ENCODE data around the gene DDX3X. TPM values are rescaled to one million over a fixed set of nuclear protein-coding genes. Genes with fewer than 3 reads are reported as not detected.
"Not testable (repeated sequence)": the region's sequence is repeated elsewhere in the genome, so short reads cannot be mapped to it uniquely, and the experiment has no call there.

The DDX3X gene
- total RNA-seq, 2 experiments from 2014 or later = 181 to 227 TPM

- peaks cover 25% of the 10 kb centered on the region for H3K4me1 Mint-ChIP-seq
- ChIA-PET CTCF (interaction anchor here (0.7 to 0.9 kb wide), 2 partner anchors 26 to 56 kb away, joined by 3 to 4 read pairs; no protein-coding TSS in a partner anchor), POLR2A (no interaction called here)
- H3K27ac Mint-ChIP-seq = no peak overlapping the region
- H3K4me3 Mint-ChIP-seq = no peak overlapping the region
- peaks cover 5% of the 10 kb centered on the region for H3K36me3 Mint-ChIP-seq (ENCODE audit: low read depth)
- H3K9me3 Mint-ChIP-seq = no peaks in the 10 kb centered on the region
- no peak for DNase-seq
- H3K27me3 Mint-ChIP-seq = no peaks in the 10 kb centered on the region
Measured at GRCh38 chrX:41386222-41386990, 52.4 kb downstream of the DDX3X start.

- no peaks in the 10 kb centered on the region for H3K9me3 Mint-ChIP-seq
- ChIA-PET POLR2A (no interaction called here), CTCF (no interaction called here)
- peaks cover 14% of the 10 kb centered on the region for H3K4me1 Mint-ChIP-seq
- DNase-seq = no peak
- H3K36me3 Mint-ChIP-seq (ENCODE audit: low read depth) = peaks cover 5% of the 10 kb centered on the region
- no peaks in the 10 kb centered on the region for H3K27me3 Mint-ChIP-seq
- no peak overlapping the region for H3K27ac Mint-ChIP-seq
- no peak overlapping the region for H3K4me3 Mint-ChIP-seq
Measured at GRCh38 chrX:41388543-41388942, 54.6 kb downstream of the DDX3X start.

GRCh38 chrX:41389311-41389888, 55.4 kb downstream of the DDX3X start:
- DNase-seq = no peak
- Mint-ChIP-seq H3K4me1 (peaks cover 9% of the 10 kb centered on the region), H3K4me3 (no peak overlapping the region), H3K9me3 (no peaks in the 10 kb centered on the region), H3K36me3 (ENCODE audit: low read depth) (peaks cover 1% of the 10 kb centered on the region), H3K27me3 (no peaks in the 10 kb centered on the region), H3K27ac (peak overlapping the region; percentile 19)
- POLR2A ChIA-PET = no interaction called here
- CTCF ChIA-PET = interaction anchor here (2.7 kb wide), 1 partner anchor 10 kb away, joined by 9 read pairs; no protein-coding TSS in a partner anchor

- H3K36me3 Mint-ChIP-seq (ENCODE audit: low read depth); DNase-seq; H3K4me3 Mint-ChIP-seq; H3K9me3 Mint-ChIP-seq; POLR2A ChIA-PET; H3K27me3 Mint-ChIP-seq; H3K27ac Mint-ChIP-seq; H3K4me1 Mint-ChIP-seq: not testable (repeated sequence)
- CTCF ChIA-PET = interaction anchor here (2.7 kb wide), 1 partner anchor 12 kb away, joined by 9 read pairs; no protein-coding TSS in a partner anchor
Measured at GRCh38 chrX:41390576-41390975, 56.6 kb downstream of the DDX3X start.

GRCh38 chrX:41391606-41392005, 57.6 kb downstream of the DDX3X start:
- H3K36me3 Mint-ChIP-seq (ENCODE audit: low read depth) = no peaks in the 10 kb centered on the region
- H3K27me3 Mint-ChIP-seq = no peaks in the 10 kb centered on the region
- POLR2A ChIA-PET = no interaction called here
- no peak overlapping the region for H3K27ac Mint-ChIP-seq
- DNase-seq = no peak
- CTCF ChIA-PET = interaction anchor here (1.0 to 2.7 kb wide), 3 partner anchors 13 to 39 kb away, joined by 4 to 9 read pairs (median 6); no protein-coding TSS in a partner anchor
- H3K9me3 Mint-ChIP-seq = no peaks in the 10 kb centered on the region
- no peak overlapping the region for H3K4me3 Mint-ChIP-seq
- H3K4me1 Mint-ChIP-seq = peaks cover 7% of the 10 kb centered on the region

- Mint-ChIP-seq H3K36me3 (ENCODE audit: low read depth) (no peaks in the 10 kb centered on the region), H3K27ac (no peak overlapping the region), H3K4me1 (peaks cover 3% of the 10 kb centered on the region), H3K4me3 (no peak overlapping the region), H3K27me3 (no peaks in the 10 kb centered on the region), H3K9me3 (no peaks in the 10 kb centered on the region)
- POLR2A ChIA-PET = no interaction called here
- no peak for DNase-seq
- CTCF ChIA-PET = interaction anchor here (0.7 kb wide), 1 partner anchor 18 kb away, joined by 3 read pairs; no protein-coding TSS in a partner anchor
Measured at GRCh38 chrX:41394293-41394692, 60.3 kb downstream of the DDX3X start.

GRCh38 chrX:41397219-41397618, 63.3 kb downstream of the DDX3X start:
- no peaks in the 10 kb centered on the region for H3K27me3 Mint-ChIP-seq
- no peak overlapping the region for H3K4me3 Mint-ChIP-seq
- DNase-seq = no peak
- no peak overlapping the region for H3K27ac Mint-ChIP-seq
- CTCF ChIA-PET = no interaction called here
- H3K4me1 Mint-ChIP-seq = no peaks in the 10 kb centered on the region
- no peaks in the 10 kb centered on the region for H3K36me3 Mint-ChIP-seq (ENCODE audit: low read depth)
- H3K9me3 Mint-ChIP-seq = no peaks in the 10 kb centered on the region
- POLR2A ChIA-PET = no interaction called here

- no peaks in the 10 kb centered on the region for H3K36me3 Mint-ChIP-seq (ENCODE audit: low read depth)
- DNase-seq = no peak
- H3K27ac Mint-ChIP-seq = no peak overlapping the region
- H3K27me3 Mint-ChIP-seq = no peaks in the 10 kb centered on the region
- ChIA-PET CTCF (interaction anchor here (0.6 kb wide), 1 partner anchor 45 kb away, joined by 4 read pairs; no protein-coding TSS in a partner anchor), POLR2A (no interaction called here)
- no peaks in the 10 kb centered on the region for H3K4me1 Mint-ChIP-seq
- H3K4me3 Mint-ChIP-seq = no peak overlapping the region
- H3K9me3 Mint-ChIP-seq = no peaks in the 10 kb centered on the region
Measured at GRCh38 chrX:41397768-41398167, 63.8 kb downstream of the DDX3X start.

- H3K36me3 Mint-ChIP-seq (ENCODE audit: low read depth); H3K27me3 Mint-ChIP-seq; H3K9me3 Mint-ChIP-seq; H3K27ac Mint-ChIP-seq; POLR2A ChIA-PET; H3K4me3 Mint-ChIP-seq; H3K4me1 Mint-ChIP-seq; DNase-seq: not testable (repeated sequence)
- CTCF ChIA-PET = interaction anchor here (1.5 kb wide), 1 partner anchor 19 kb away, joined by 3 read pairs; no protein-coding TSS in a partner anchor
Measured at GRCh38 chrX:41402556-41402955, 68.6 kb downstream of the DDX3X start.

- Mint-ChIP-seq H3K27ac (no peak overlapping the region), H3K4me1 (no peaks in the 10 kb centered on the region), H3K4me3 (no peak overlapping the region), H3K9me3 (no peaks in the 10 kb centered on the region), H3K36me3 (ENCODE audit: low read depth) (no peaks in the 10 kb centered on the region), H3K27me3 (no peaks in the 10 kb centered on the region)
- DNase-seq = no peak
- ChIA-PET POLR2A (no interaction called here), CTCF (no interaction called here)
Measured at GRCh38 chrX:41405551-41405950, 71.6 kb downstream of the DDX3X start.

GRCh38 chrX:41406201-41406600, 72.2 kb downstream of the DDX3X start:
- CTCF ChIA-PET = no interaction called here
- no peaks in the 10 kb centered on the region for H3K9me3 Mint-ChIP-seq

GRCh38 chrX:41407816-41408215, 73.9 kb downstream of the DDX3X start:
- Mint-ChIP-seq H3K27me3 (no peaks in the 10 kb centered on the region), H3K36me3 (ENCODE audit: low read depth) (no peaks in the 10 kb centered on the region), H3K9me3 (no peaks in the 10 kb centered on the region), H3K27ac (no peak overlapping the region), H3K4me3 (no peak overlapping the region), H3K4me1 (no peaks in the 10 kb centered on the region)
- DNase-seq = no peak
- ChIA-PET POLR2A (no interaction called here), CTCF (no interaction called here)

More at GRCh38 chrX:41406201-41406600, 72.2 kb downstream of the DDX3X start:
- DNase-seq = no peak
- Mint-ChIP-seq H3K4me1 (no peaks in the 10 kb centered on the region), H3K27ac (no peak overlapping the region), H3K27me3 (no peaks in the 10 kb centered on the region), H3K4me3 (no peak overlapping the region), H3K36me3 (ENCODE audit: low read depth) (no peaks in the 10 kb centered on the region)
- POLR2A ChIA-PET = no interaction called here

GRCh38 chrX:41408576-41408975, 74.6 kb downstream of the DDX3X start:
- no peaks in the 10 kb centered on the region for H3K9me3 Mint-ChIP-seq
- no peak overlapping the region for H3K27ac Mint-ChIP-seq
- ChIA-PET POLR2A (no interaction called here), CTCF (interaction anchor here (1.3 kb wide), 1 partner anchor 11 kb away, joined by 4 read pairs; no protein-coding TSS in a partner anchor)
- H3K27me3 Mint-ChIP-seq = no peaks in the 10 kb centered on the region
- no peaks in the 10 kb centered on the region for H3K36me3 Mint-ChIP-seq (ENCODE audit: low read depth)
- no peaks in the 10 kb centered on the region for H3K4me1 Mint-ChIP-seq
- H3K4me3 Mint-ChIP-seq = no peak overlapping the region
- DNase-seq = no peak

Measured in activated CD4-positive, alpha-beta T cell treated with anti-CD3 and anti-CD28 coated beads, Interleukin-2, amount 10 ng/mL, durations not matched to agents 7 days and 5 days (primary cell).